Ecto neural progenitor cell (in vitro differentiated cells): ENCODE measurements around the gene IGFBP4.

Experiments used
- DNase-seq: peaks from one replicate; pipeline ENCODE4 v3.0.0-alpha.2; 2018; ENCODE audit warnings: low spot score

Gene IGFBP4

GRCh38 chr17:40471846-40472732, 28.8 kb downstream of the IGFBP4 start:
- DNase-seq, result no peak

- DNase-seq, result no peak
These were observed 29.6 kb downstream of the IGFBP4 start for GRCh38 chr17:40472733-40473452.

- no peak for DNase-seq
These were observed 30.5 kb downstream of the IGFBP4 start for GRCh38 chr17:40473573-40474365.

GRCh38 chr17:40474419-40475002, 31.3 kb downstream of the IGFBP4 start:
- DNase-seq, result no peak

DNA sequence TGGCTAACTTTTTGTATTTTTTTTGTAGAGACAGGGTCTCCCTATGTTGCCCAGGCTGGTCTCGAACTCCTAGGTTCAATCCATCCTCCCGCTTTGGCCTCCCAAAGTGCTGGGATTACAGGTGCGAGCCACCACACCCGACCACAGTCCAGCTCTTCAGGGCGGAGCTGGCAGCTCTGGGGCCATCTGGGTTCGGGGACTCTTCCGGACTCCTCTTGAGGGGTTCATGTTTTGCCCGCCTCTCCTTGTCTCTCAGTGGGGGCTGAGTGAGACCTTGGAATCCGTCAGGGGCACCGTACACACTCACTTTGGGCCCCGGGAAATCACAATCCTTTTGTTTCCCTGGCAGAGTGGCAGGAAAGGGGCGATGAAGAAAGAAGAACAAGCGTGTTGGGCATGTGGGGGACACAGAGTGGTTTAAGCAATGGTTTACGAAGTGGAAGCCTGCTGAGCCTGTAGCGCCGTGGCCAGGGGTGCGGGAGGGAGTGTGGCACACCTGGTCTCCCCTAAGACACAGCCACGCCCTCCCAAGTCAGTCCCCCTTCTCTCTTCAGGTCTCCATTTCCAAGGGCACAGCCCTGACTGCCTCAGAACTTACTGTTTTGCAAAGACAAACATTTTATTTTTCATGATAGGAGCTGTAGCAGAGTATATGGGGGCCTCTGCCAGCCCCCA, 32.1 kb downstream of the IGFBP4 start:
- no peak for DNase-seq

DNA sequence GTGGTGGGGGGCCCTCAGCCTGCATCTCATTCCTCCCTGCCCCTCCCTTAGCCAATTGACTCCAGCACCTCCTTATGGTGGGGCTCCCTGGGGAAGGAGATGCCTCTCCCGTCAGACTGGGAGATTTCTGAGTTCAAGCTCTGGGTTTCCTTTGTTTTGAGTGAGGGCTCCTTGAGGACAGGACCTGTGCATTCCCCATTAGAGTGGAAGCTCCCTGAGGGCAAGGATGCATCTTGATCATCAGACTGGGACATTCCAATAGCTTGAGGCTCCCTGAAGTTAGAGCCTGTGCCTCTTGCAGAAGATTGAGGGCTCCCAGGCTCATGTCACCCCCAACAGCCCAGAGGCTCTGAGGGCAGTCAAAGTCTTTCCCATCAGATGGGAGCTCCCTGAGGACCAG, 34.5 kb downstream of the IGFBP4 start:
- no peak for DNase-seq

GRCh38 chr17:40478486-40478885, 35.2 kb downstream of the IGFBP4 start:
- no peak for DNase-seq

DNA sequence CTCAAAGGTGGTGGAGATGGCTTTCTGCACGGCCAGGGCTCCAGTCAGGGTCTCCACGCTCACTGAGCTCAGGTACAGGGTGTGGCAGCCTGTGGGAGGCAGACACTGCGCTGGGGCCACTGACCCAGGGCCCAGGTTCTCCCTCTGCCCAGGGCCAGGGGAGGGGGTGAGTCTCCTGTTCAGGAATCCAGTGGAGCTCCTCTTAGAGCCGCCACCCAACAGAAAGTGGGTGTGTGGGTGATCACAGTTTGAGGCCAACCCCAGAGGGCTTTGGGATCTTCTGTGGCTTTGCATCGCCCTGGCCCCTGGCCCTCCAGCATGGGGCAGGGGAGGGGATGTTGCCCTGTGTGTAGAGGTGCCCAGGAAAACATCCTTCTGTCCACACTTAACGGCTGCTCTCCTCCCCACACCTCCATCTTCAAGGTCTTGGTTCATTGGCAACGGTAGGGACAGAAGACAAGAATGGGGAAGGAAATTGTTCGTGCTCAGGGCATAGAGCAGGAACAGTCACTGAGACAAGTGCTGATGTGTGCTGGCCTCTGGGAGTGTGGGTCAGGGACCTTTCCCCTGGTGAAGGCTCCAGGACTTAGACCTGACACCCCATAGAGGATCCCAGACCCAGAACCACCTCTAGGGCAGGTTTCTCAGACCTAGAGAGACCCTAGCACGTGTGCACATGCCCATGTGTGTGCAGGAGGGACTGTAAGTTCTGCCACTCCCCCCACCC, 36.7 kb downstream of the IGFBP4 start:
- DNase-seq, result no peak

DNA sequence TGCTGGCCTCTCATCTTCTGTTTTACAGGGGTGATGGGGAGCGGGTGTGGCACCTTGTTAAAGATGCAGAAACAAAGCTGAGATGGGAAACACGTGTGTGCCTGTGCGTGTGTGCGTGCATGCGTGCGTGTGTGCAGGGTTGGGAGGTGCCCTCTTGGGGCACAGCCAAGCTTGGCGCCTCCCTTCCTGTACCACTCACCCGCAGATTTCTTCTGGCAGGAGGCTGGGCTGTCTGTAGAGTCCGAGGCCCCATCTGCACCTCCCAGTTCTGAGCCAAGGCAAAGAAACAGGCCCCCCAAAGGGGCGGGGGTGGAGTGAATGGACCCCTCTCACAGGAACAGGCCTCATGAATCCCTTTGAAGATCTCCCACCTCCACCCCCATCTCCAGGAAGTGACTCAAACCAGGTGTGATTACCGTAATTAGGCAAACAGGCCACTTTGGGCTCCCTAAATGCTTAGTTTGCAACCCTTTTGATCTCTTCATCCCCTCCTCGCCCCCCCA, 37.3 kb downstream of the IGFBP4 start:
- DNase-seq, result no peak

- DNase-seq, result no peak
These were observed 37.9 kb downstream of the IGFBP4 start for GRCh38 chr17:40481106-40481505.

DNA sequence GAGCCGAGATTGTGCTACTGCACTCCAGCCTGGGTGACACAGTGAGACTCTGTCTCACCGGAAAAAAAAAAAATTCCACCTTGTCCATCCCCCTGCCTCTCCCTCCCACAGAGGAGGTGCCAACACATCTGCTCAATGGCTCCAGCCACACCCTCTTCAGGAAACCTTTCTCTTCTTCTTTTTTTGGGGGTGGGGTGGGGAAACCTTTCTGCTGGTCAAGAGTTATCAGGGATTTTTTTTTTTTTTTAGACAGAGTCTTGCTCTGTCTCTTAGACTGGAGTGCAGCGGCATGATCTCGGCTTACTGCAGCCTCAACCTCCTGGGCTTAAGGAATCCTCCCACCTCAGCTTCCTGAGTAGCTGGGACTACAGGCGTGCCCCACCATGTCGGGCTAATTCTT, 39.5 kb downstream of the IGFBP4 start:
- DNase-seq, result no peak

- no peak for DNase-seq
These were observed 40.4 kb downstream of the IGFBP4 start for GRCh38 chr17:40483679-40484078.

GRCh38 chr17:40484285-40484972, 41.2 kb downstream of the IGFBP4 start:
- no peak for DNase-seq

DNA sequence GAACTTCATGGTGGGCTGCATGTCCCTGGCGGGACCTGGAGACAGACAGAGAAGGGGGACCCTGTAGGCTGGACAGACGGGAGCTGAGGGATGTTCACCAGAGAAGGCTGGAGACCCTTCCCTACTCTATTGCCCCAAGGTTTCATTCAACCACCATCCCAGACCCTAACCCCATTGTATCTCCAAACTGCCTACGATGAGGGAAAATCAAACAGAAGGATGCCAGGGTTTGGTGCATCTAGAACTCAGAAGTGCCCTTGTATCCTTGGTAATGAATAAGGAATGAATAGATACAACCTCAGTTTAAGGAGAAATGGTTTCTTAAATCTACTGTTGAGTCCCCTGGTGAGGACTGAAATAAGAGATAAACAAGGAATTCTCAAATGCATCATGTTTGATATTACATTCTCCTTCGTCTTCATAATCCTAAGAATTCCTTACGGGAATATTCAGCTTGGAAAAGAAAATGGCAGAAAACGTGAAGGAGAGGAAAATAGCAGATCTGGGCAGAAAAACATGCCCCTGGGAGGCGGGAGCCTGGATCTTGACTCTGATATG, 41.8 kb downstream of the IGFBP4 start:
- DNase-seq, result no peak

GRCh38 chr17:40485851-40486521, 42.7 kb downstream of the IGFBP4 start:
- no peak for DNase-seq

- DNase-seq, result no peak
These were observed 43.5 kb downstream of the IGFBP4 start for GRCh38 chr17:40486522-40487370.

DNA sequence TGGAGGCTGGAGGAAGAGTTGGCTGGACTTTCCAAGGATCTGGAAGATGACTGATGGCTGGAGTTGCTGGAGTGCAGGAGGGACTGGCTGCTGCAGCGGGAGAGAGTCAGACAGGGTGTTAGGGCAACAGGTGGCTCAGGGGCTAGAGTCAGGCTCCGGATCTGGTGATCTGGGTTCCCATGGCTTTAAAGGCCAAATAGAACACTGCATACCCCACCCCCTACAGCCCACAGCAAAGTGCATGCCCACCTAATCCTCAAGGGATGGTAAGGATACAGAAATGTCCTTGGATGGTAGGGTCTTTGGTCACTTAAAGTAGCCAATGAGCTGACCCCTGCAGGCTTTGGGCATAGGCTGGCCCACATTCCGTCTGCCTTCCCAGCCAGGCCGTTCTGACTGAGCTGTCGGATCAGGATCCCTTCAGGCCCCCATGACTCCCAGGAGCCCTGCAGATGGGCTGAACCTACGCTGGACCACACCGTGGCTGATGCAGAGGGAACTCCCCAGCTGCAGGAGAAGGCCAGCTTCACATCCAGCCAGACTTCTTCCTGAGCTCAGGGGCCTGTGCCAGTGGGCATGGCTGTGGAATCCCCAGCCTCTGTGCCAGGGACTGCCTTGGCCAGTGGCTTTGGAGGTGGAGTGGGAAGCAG, 44.2 kb downstream of the IGFBP4 start:
- no peak for DNase-seq
